CD4-positive, alpha-beta T cell treated with Interleukin-2 at 100 ng/mL for 4 hours (primary cell): ENCODE measurements around the gene ACO2.

ENCODE experiments used
- DNase-seq: peaks from one replicate; pipeline ENCODE4 v3.0.0-alpha.2; 2020; ENCODE audit warnings: low spot score

The ACO2 gene

DNA sequence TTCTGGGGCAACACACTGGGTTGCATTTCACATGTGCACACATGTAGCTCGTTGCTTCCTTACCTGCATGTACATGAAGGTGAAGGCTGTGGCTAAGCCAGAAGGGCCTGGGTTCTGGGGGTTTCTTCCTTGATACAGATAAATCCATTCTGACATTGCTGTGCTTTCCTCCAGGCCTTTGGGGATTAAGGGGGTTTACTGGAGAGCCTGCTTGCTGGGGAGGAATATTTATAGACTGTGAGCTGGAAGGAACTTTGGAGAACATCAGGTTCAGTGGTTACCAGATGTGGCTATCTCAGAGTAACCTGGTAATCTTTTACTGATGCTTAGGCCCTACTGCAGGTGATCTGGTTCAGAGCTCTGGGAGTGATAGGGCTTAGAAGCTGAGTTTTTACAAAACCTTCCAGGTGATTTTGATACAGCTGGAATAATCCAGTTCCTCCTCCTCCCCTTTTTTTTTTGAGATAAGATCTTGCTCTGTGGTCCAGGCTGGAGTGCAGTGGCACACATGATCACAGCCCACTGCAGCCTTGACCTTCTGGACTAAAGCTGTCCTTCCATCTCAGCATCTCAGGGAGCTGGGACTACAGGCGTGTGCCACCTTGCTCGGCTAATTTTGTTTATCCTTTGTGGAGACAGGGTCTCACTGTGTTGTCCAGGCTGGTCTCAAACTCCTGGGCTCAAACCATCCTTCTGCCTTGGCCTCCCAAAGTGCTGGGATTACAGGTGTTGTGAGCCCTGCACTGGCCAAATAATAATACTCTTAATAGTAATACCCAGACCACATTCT, 19.9 kb downstream of the ACO2 start:
- no peak for DNase-seq

DNA sequence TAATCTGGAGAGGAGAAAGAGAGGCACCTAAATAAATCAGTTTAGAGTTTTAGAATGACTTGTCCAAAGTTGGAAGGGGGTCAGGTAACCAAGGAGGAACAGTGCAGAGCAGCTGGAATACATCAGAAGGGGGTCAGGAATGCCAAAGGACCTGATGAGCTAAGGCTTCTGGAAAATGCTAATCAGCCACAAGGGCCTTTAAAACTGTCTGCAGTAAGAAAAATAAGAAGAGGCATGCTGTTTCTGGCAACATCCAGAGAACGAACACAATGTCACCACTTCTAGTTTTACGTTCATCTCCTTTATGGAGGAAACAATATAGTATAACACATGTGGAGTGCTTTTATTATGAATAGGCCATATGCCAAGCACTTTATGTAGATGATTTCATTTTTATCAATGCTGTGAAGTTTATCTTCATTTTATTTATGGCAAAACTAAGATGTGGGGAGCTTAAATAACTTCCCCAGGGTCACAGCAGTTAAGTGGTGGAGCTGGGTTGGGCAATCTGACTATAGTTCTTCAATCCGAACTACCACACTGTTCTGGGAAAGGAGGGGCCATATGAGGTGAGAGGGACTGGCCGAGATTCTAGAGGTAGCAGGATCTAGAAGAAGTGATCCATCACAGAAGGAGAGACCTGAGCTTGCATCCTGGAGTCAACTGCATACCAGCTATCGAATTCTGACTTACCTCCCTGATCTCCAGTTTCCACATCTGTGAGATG, 22.6 kb downstream of the ACO2 start:
- no peak for DNase-seq

DNA sequence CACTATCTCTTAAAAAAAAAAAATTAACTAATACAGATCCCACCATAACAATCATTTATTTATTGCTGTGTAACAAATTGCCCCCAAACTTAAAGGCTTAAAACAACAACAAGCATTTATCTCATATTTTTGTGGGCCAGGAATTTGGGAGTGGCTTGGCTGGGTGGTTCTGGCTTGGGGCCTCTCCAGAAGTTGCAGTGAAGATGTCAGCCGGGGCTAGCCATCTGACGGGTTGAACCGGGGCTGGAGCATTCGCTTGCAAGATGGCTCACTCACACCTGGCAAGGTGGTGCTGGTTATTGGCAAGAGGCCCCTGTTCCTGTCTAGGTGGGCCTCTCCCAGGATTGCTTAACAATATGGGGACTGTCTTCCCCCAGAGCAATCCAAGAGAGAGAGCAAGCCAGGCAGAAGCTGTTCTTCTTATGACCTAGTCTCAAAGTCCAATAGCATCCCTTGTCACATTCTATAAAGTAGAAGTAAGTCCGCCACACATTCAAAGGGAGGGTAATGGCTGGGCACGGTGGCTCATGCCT, 29.5 kb downstream of the ACO2 start:
- no peak for DNase-seq

DNA sequence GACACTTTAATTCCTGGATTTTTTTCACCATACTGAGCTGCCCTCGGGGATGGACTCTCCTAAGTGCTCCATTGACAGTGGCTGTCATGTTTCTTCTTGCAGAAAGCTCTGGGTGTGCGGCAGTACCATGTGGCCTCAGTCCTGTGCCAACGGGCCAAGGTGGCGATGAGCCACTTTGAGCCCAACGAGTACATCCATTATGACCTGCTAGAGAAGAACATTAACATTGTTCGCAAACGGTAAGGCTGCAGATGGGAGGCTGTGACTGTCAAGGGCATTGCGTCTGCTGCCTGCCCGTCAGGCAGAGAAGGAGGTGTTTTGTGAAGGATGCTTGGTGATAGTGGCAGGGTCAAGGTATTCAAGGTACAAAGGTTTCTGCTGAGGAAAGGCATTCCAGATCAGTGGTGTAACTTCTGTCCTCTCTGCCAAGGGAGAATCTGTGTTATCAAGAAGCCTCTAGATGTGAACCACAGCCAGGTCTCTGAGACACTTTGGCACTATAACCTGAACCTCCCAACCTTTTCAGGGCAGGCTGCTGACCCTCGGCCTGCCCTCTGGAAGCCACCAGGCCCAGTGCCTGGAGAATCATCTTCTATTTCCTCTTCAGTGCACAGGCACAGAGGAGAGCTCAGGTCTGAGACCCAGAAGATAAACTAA, 30.8 kb downstream of the ACO2 start:
- no peak for DNase-seq

DNA sequence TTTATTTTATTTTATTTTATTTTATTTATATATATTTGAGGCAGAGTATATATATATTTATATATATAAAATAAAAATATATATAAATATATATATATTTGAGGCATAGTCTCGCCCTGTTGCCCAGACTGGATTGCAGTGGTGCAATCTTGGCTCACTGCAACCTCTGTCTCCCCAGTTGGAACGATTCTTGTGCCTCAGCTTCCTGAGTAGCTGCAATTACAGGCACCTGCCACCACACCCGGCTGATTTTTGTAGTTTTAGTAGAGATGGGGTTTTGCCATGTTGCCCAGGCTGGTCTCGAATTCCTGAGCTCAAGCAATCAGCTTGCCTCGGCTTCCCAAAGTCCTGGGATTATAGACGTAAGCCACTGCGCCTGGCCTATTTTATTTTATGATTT, 31.4 kb downstream of the ACO2 start:
- no peak for DNase-seq

- DNase-seq, result peak; percentile 11
These were observed 32.3 kb downstream of the ACO2 start for GRCh38 chr22:41501209-41501608.

GRCh38 chr22:41504397-41504796, 35.5 kb downstream of the ACO2 start:
- DNase-seq, result no peak

DNA sequence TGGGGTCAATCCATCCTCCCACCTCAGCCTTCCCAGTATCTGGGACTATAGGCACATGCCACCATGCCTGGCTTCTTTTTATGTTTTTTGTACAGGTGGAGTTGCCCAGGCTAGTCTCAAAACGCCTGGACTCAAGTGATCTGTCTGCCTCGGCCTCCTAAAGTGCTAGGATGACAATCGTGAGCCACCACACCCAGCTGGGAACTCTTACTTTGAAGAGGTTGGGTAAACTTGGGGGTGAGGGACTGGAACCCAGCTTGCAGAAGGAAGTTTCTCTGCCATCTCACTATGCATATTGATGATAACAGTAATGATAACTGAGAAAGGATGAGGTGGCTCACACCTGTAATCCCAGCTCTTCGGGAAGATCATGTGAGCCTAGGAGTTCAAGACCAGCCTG, 35.9 kb downstream of the ACO2 start:
- DNase-seq, result no peak

DNA sequence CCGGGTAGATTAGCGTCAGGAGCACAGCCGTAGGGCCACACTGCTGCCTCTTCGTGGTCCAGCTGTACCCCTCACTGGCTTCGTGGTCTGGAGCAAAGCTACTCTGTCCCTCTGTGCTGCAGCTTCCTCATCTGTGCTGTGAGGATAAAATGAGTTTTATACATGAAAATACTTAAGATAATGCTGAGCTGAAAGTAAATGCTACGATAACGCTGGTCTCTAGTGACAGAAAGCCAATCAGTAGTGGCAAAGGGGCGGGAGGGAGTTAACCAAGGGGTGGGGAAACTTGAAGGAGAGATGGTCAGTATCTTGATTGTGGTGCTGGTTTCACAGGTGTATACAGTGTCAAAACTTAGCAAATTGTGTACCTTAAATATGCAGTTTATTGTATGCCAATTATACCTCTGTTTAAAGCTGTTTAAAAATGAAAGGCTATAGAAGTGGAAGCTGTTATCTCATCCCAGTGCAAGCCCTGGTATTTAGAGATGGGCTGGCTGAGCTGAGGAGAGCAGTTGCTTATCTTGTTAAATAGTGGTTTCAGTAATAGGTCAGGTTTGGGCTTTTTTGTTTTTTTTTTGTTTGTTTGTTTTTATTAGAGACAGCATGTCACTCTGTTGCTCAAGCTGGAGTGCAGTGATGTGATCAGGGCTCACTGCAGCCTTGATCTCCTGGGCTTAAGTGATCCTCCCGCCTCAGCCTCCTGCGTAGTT, 36.7 kb downstream of the ACO2 start:
- no peak for DNase-seq

DNA sequence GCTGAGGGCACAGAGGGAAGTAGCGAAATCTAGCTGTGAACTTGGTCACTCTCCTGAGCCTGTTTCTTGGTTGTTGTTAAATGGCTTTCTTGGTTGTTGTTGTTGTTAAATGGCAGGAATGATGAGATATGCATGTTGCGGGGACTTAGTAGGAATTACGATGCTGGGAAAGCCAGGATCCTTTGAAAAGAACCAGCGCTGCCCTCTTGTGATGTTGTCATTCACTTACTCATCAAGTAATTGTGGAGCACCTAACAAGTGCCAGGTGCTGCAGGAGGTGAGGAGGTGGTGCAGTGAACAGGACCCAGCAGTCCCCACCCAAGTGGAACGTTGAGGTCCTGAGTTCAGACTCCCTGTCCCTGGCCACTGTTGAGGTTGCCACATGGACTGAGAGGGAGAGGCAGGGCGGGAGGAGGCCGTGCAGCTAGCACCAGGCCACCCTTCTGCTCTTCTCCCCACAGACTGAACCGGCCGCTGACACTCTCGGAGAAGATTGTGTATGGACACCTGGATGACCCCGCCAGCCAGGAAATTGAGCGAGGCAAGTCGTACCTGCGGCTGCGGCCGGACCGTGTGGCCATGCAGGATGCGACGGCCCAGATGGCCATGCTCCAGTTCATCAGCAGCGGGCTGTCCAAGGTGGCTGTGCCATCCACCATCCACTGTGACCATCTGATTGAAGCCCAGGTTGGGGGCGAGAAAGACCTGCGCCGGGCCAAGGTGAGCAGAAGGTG, 38.6 kb downstream of the ACO2 start:
- DNase-seq, result no peak

- DNase-seq, result no peak
These were observed 39.9 kb downstream of the ACO2 start for GRCh38 chr22:41508770-41509170.

DNA sequence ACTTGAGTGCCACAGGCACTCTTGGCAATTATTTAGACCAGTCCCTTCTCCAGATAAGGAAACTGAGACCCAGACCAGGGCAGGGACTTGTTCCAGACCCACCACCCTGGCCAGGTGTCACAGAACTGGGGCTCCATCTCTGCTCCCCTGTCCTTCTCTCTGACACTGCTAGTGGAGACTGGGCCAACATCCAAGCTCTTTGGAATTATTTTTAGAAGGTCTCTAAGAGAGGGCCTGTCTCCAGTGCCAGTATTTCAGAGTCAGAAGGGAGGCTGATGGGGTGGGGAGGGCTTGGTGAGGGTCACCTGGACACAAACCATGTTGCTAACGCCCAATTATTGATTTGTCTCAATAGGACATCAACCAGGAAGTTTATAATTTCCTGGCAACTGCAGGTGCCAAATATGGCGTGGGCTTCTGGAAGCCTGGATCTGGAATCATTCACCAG, 42.6 kb downstream of the ACO2 start:
- no peak for DNase-seq

DNA sequence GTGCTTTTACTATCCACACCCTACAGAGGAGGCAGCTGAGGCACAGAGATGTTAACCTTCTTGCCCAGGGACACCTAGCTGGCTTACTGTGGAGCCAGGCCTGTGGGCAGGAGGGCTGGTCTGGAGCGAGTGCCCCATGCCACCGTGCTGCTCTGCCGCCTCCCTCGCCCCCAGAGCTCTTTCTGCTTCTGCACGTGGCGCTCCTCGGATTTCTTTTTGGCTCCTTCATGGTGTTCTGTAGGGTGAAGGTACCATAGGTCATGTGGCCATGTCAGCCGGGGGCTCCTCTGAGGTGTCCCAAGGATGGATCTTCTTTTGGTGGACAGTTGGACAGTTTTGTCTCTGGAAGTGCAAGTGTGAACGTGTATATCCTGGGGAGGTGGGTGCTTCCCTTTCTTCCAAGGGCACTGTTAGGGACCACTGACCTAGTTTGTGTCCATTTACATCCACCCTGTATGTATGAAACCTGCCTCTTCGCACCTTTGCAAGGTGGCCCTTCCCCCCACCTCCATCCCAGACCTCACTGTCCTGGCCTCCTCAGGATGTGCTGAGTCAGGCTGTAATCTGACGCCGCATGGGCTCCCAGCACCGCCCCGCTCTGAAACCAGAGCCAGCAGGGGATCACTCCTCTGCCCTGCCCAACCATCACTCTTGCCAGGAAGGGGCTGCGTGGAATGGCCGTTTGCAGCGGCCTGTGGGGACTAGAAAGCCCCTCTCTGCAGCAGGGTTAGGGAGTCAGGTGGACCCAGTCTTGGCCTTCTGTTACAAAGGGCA, 43.7 kb downstream of the ACO2 start:
- no peak for DNase-seq

DNA sequence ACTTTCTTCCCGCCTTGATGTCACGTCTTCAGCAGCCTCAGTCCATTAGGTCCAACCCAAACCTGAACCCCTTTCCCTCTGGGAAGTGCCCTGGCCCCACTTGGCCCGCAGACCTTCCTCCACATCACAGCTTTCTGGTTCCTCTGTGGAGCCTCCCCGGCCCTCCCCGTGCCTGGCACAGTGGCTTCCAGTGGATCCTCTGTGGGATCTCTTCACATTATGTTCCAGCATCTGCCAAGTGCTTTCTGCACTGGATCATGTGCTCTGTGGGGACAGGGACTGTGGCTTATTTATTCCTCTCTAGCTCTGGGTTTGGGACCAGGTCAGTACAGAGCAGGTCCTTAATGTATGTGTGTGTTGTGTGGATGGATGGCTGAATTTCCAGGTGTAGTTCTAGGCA, 44.5 kb downstream of the ACO2 start:
- no peak for DNase-seq

GRCh38 chr22:41516462-41516861, 47.5 kb downstream of the ACO2 start:
- DNase-seq, result no peak

GRCh38 chr22:41517172-41518047, 48.5 kb downstream of the ACO2 start:
- DNase-seq, result peak; percentile 48

GRCh38 chr22:41518048-41518347, 49.1 kb downstream of the ACO2 start:
- no peak for DNase-seq

GRCh38 chr22:41521126-41521525, 52.2 kb downstream of the ACO2 start:
- DNase-seq, result no peak

- no peak for DNase-seq
These were observed 53.9 kb downstream of the ACO2 start for GRCh38 chr22:41522813-41523212.
